Tongue (tissue), 2 donors: ENCODE measurements around the gene OVCH1. TPM values are rescaled to one million over a fixed set of nuclear protein-coding genes. Genes with fewer than 3 reads are reported as not detected.
A peak's percentile ranks its signal among the peaks of the same experiment; 100 is the strongest.
"Not testable (repeated sequence)": the region's sequence is repeated elsewhere in the genome, so short reads cannot be mapped to it uniquely, and the experiment has no call there.

ENCODE experiments used
- DNase-seq: peaks from one replicate; pipeline ENCODE4 v3.0.0-alpha.2; 2015
- total RNA-seq: library from RNA; depleted of rRNA; stranded (reverse); fragments of >200 nt; gene quantifications from one replicate; pipeline ENCODE4 v1.2.3, GENCODE V29; 2014

The OVCH1 gene
- total RNA-seq, 1 donor from 2014 or later: 0.10 TPM

- DNase-seq: no peak
Measured at GRCh38 chr12:29402437-29402836, 95.0 kb downstream of the OVCH1 start.

DNA sequence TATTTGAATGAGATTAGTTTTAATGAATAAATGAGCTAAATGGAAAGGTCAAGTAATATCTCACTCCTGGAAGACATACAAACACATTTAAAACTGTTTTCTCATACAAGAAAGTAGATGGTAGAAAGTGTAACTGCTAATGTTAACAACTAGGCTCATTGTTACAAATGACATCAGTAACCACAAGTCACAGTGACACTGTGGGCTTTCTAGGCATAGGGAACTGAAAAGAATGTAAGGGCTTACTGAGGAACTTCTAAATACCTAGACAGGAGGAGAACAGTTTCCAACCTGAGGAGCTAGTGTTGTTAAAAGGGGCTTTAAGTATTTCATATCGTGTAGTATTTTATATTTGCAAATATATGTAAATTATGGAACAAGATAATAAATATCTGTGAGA lies 99.0 kb downstream of the OVCH1 start:
- no peak for DNase-seq

DNA sequence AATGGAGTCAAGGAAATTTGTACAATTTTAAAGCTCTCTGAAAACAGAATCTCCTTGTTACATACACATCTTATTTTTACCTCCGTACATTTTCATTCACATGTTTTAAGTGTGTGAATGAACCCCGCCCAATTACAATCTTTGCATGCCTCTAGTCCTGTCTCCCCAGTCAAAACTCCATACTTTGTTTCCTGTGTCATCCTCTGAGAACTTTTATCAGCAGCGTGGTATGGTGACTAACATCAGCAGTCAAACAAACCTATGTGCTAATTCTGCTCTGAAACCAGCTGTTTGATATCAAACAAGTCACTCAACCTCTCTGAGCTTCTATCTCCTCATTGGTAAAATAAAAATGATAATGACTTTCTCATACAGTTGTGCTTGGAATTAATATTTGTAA lies 100.7 kb downstream of the OVCH1 start:
- no peak for DNase-seq

DNA sequence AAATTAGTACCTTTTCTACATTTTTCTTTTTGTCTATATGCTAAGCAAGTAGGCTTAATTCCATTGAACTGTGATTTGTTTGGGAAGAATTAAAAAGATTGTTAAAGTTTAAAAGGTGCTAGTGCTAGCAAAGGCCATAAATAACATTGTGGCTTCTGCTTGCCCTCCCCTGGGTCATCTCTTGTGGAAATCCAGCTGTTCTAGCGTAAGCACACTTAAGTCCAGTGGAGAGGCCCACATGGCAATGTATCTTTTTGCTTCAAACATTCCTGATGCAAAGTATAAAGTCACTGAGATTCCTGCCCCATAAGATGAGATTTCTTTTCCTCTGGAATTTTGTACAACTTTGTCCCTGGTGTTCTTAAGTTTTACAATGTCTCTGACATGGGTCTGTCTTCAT lies 102.1 kb downstream of the OVCH1 start:
- no peak for DNase-seq

GRCh38 chr12:29390419-29390818 lies 107.1 kb downstream of the OVCH1 start:
- DNase-seq: not testable (repeated sequence)

DNA sequence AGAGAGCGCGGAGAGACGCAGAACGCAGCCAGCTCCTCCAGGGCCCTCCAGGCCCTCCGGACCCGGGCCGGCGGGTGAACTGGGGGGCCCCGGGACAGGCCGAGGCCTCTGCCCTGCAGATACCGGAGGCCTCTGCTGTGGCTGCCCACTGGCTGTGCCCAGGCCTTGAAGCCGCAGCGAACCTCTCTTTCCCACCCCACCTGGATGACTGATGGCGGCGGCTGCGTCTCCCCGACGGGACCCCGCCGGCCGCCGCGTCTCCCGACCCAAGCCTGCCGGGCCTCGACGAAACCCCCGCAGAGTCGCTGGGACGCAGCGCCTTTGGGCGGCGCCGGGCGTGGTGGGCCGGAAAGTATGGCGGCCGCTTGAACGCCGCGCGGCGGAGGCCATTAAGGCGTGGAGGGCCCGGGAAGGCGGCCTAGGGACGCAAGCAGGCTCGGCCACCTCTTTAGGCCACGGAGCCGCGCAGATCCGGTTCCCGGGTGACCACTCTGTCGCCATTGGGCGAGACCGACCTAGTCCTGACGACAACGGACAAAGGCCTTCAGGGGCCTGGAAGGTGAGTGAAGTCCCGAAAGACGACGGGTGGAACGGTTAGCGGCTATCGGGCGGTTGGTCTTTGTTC lies 108.1 kb downstream of the OVCH1 start:
- DNase-seq: no peak

GRCh38 chr12:29386084-29386680 lies 111.3 kb downstream of the OVCH1 start:
- DNase-seq: not testable (repeated sequence)

DNA sequence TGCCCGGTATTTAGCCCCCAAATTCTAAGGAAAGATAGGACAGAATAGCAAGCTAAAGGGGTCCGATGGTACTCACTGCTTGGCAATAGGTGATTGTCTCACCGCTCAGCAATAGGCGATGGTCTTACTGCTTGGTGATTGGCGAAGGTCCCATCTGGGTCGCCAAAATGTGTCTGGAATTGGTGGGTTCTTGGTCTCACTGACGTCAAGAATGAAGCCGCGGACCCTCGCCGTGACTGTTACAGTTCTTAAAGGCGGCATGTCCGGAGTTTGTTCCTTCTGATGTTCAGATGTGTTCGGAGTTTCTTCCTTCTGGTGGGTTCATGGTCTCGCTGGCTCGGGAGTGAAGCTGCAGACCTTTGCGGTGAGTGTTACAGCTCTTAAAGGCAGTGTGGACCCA lies 112.3 kb downstream of the OVCH1 start:
- not testable (repeated sequence) for DNase-seq

GRCh38 chr12:29382251-29382650 lies 115.2 kb downstream of the OVCH1 start:
- no peak for DNase-seq

DNA sequence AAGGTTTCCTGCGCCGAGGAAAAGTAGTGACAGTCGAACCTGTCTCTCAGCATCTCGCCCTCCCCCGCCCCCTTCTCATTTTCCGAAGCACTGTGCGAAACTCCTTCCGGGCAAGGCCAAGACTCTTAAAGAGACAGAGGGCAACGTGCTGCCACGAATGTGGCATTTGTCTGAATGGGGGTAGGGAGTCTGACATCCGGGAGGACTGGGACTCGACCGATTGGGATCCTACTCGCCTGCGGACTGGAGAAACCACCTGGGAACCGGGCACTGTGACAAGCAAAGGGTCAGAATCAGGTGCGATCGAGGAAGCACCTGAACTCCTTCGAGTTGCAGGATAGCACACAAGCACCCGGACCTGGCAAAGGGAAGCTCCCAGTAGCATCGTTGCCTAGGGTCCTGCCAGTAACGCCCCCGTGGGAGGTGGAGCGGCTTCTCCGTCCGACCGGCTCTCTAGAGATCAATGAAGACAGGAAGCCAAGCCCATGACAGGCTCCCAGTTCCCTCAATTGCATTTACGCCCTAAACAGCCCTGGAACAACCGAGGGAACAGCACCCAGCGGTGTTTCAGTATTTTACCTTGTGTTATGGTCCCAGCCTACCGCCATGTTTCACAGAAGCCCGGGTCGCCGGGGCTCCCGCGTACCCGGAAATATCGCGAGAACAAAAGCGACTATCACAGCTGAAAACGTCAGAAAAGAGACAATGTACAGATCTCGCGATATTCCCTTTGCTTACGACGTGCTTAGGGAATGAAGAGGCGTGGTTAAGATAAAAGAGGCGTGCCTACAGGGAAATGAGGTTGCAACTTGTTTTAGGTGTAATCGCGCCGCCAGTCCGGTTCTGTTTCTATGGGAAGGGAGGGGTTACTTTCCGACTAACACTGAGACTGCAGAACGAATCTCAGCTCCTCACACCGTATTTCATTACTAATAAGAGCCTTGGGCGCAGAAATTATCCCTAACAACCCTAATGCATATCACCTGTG lies 116.7 kb downstream of the OVCH1 start, which contains the start of gene ERGIC2:
TSS of gene ERGIC2 (minus strand) at position 637 of the 988 bp plus-strand sequence. CDS start 9,539 bp downstream, outside the sequence.
- peak; percentile 99 for DNase-seq

Other genes starting within 250 kb of the OVCH1 start
- 61.1 TPM for gene ERGIC2, start 116.5 kb downstream of the OVCH1 start, total RNA-seq